GM23338 (cell line): ENCODE data around the gene ITPRID2. TPM values are rescaled to one million over a fixed set of nuclear protein-coding genes. Genes with fewer than 3 reads are reported as not detected.

Experiments
- ATAC-seq: fragments of 200-7000 bp; cut with Tn5 transposase; 3 replicates; pipeline ENCODE4 v1.9.1; 2020
- DNase-seq: peaks from one replicate; pipeline ENCODE4 v3.0.0-alpha.2; 2015; ENCODE audit warnings: low spot score
- H2AFZ ChIP-seq: fragments of 200-600 bp; sonication (generic); 2 replicates; pipeline ENCODE4 v1.8.0; 2016; ENCODE audit warnings: antibody characterized with exemption, mild to moderate bottlenecking, moderate library complexity
- H3F3A ChIP-seq: fragments of 200-600 bp; sonication (generic); replicated peaks from 2 replicates; pipeline ENCODE4 v1.8.0; 2017; ENCODE audit warnings: antibody characterized with exemption, mixed run types, low read depth
- H3K27ac ChIP-seq: fragments of 200-600 bp; sonication (generic); 2 replicates; pipeline ENCODE4 v1.6.1; 2016; ENCODE audit warnings: low read depth
- H3K27me3 ChIP-seq: fragments of 200-600 bp; sonication (generic); 2 replicates; pipeline ENCODE4 v1.8.0; 2016; ENCODE audit warnings: mild to moderate bottlenecking, mixed run types, moderate library complexity; ENCODE audit not compliant: insufficient read depth
- H3K36me3 ChIP-seq: fragments of 200-600 bp; sonication (generic); 2 replicates; pipeline ENCODE4 v1.8.0; 2016; ENCODE audit warnings: mild to moderate bottlenecking; ENCODE audit not compliant: insufficient read depth
- H3K4me1 ChIP-seq: fragments of 200-600 bp; sonication (generic); 2 replicates; pipeline ENCODE4 v1.8.0; 2016; ENCODE audit warnings: mild to moderate bottlenecking, moderate library complexity; ENCODE audit not compliant: insufficient read depth
- H3K4me2 ChIP-seq: fragments of 200-600 bp; sonication (generic); 2 replicates; pipeline ENCODE4 v1.7.1; 2017; ENCODE audit warnings: mixed run types
- H3K4me3 ChIP-seq: fragments of 200-600 bp; sonication (generic); 2 replicates; pipeline ENCODE4 v1.6.1; 2016; ENCODE audit warnings: mixed run types
- H3K79me2 ChIP-seq: fragments of 200-600 bp; sonication (generic); replicated peaks from 2 replicates; pipeline ENCODE4 v1.8.0; 2017; ENCODE audit warnings: mild to moderate bottlenecking; ENCODE audit not compliant: insufficient read depth
- H3K9me2 ChIP-seq: fragments of 200-600 bp; sonication (generic); 2 replicates; pipeline ENCODE4 v1.8.0; 2017; ENCODE audit not compliant: insufficient read depth
- H4K20me1 ChIP-seq: fragments of 200-600 bp; sonication (generic); replicated peaks from 2 replicates; pipeline ENCODE4 v1.8.0; 2017; ENCODE audit warnings: mild to moderate bottlenecking; ENCODE audit not compliant: insufficient read depth
- H3K27ac Mint-ChIP-seq: 2 replicates; pipeline ENCODE4 v1.8.0; 2020; ENCODE audit warnings: inconsistent platforms, mild to moderate bottlenecking, moderate library complexity, mixed read lengths
- H3K27me3 Mint-ChIP-seq: 3 replicates; pipeline ENCODE4 v1.8.0; 2022; ENCODE audit warnings: low read depth, mild to moderate bottlenecking, moderate library complexity, mixed read lengths, inconsistent platforms; ENCODE audit not compliant: insufficient read depth, poor library complexity
- H3K36me3 Mint-ChIP-seq: 3 replicates; pipeline ENCODE4 v1.8.0; 2021; ENCODE audit warnings: low read depth, mild to moderate bottlenecking, inconsistent platforms, moderate library complexity, mixed read lengths
- H3K4me1 Mint-ChIP-seq: 3 replicates; pipeline ENCODE4 v1.8.0; 2020; ENCODE audit warnings: mild to moderate bottlenecking, inconsistent platforms, mixed read lengths
- H3K4me3 Mint-ChIP-seq: 3 replicates; pipeline ENCODE4 v1.8.0; 2021; ENCODE audit warnings: moderate library complexity, mild to moderate bottlenecking, inconsistent platforms, mixed read lengths
- H3K9me3 Mint-ChIP-seq: 3 replicates; pipeline ENCODE4 v1.8.0; 2020; ENCODE audit warnings: moderate library complexity, mild to moderate bottlenecking, inconsistent platforms, mixed read lengths
- CREB1 ChIP-seq: fragments of 250-450 bp; sonication (Bioruptor Pico); IDR thresholded peaks from 2 replicates; pipeline ENCODE4 v1.5.0; 2020; ENCODE audit warnings: low read depth, mild to moderate bottlenecking, moderate library complexity
- CTCF ChIP-seq, 2 experiments: fragments of 200-600 bp in 1 of 2; sonication (generic) in 1 of 2; conservative IDR thresholded peaks; 2 replicates each; pipeline versions ENCODE4 v1.5.1 to v1.6.1; 2016 to 2017; ENCODE audit warnings: antibody characterized with exemption in 2 of 2, low read depth in 2 of 2, mild to moderate bottlenecking in 2 of 2, moderate library complexity in 1 of 2
- ETS1 ChIP-seq: IDR thresholded peaks from 2 replicates; pipeline ENCODE4 v1.6.1; 2016; ENCODE audit warnings: antibody characterized with exemption
- EZH2 ChIP-seq: fragments of 200-600 bp; sonication (generic); IDR thresholded peaks from one replicate; pipeline ENCODE4 v1.8.0; 2017; ENCODE audit warnings: antibody characterized with exemption, mild to moderate bottlenecking, low read depth; ENCODE audit not compliant: unreplicated experiment
- JUNB ChIP-seq: IDR thresholded peaks from one replicate; pipeline ENCODE4 v1.6.1; 2016; ENCODE audit warnings: antibody characterized with exemption; ENCODE audit not compliant: unreplicated experiment
- POLR2AphosphoS5 ChIP-seq: IDR thresholded peaks from 2 replicates; pipeline ENCODE4 v1.6.1; 2016; ENCODE audit warnings: antibody characterized with exemption, low read depth
- STAT1 ChIP-seq: IDR thresholded peaks from one replicate; pipeline ENCODE4 v1.6.1; 2016; ENCODE audit warnings: antibody characterized with exemption; ENCODE audit not compliant: unreplicated experiment
- ZNF114 ChIP-seq: fragments of 250-450 bp; sonication (Bioruptor Pico); IDR thresholded peaks from 2 replicates; pipeline ENCODE4 v1.5.0; 2020; ENCODE audit warnings: mild to moderate bottlenecking, moderate library complexity
- ZNF462 ChIP-seq: fragments of 250-450 bp; sonication (Bioruptor Pico); IDR thresholded peaks from 2 replicates; pipeline ENCODE4 v1.5.0; 2020; ENCODE audit warnings: mild to moderate bottlenecking, moderate library complexity
- polyA plus RNA-seq: library from polyadenylated mRNA; unstranded; fragments of >200 nt; fragmentation: Nextera tagmentation; extraction: Ambion mirVana; gene quantifications from 2 replicates; pipeline ENCODE4 v1.2.1, GENCODE V29; 2016
- total RNA-seq: library from RNA; depleted of rRNA; stranded (reverse); fragments of >200 nt; shearing (Covaris generic); gene quantifications from 2 replicates; pipeline ENCODE4 v1.2.3, GENCODE V29; 2014

The ITPRID2 gene
- total and polyA plus RNA-seq, 2 experiments from 2014 or later = 4.4 to 12.0 TPM

GRCh38 chr2:181884601-181885000 lies 6.9 kb upstream of the ITPRID2 start (continued):
- no peak for TF ChIP-seq ZNF462 (CRISPR knock-in tag)
- TF ChIP-seq CTCF (conservative IDR thresholded peaks at IDR 0.05; ENCODE audit: low read depth in 2 of 2) = no peak
- TF ChIP-seq ETS1 = no peak

GRCh38 chr2:181885096-181885495 lies 6.4 kb upstream of the ITPRID2 start:
- H3K36me3 Mint-ChIP-seq = no peaks in the 10 kb centered on the region
- H4K20me1 ChIP-seq = no peaks in the 10 kb centered on the region
- TF ChIP-seq POLR2AphosphoS5 (no peak), ZNF114 (CRISPR knock-in tag) (no peak), JUNB (no peak), ETS1 (no peak), CREB1 (no peak), CTCF (conservative IDR thresholded peaks at IDR 0.05; ENCODE audit: low read depth in 2 of 2) (no peak), STAT1 (no peak), EZH2 (no peak)

More at GRCh38 chr2:181885096-181885495, 6.4 kb upstream of the ITPRID2 start:
- no peaks in the 10 kb centered on the region for H3K36me3 ChIP-seq
- no peak overlapping the region for H3K4me3 ChIP-seq
- no peak overlapping the region for H3K27ac Mint-ChIP-seq
- no peak overlapping the region for H2AFZ ChIP-seq
- DNase-seq (no peak), ATAC-seq (no peak)
- no peak overlapping the region for H3K4me2 ChIP-seq
- H3K27ac ChIP-seq = no peak overlapping the region
- H3K27me3 ChIP-seq = no peaks in the 10 kb centered on the region
- H3K4me1 Mint-ChIP-seq = no peaks in the 10 kb centered on the region
- no peak overlapping the region for H3K4me3 Mint-ChIP-seq
- no peaks in the 10 kb centered on the region for H3K27me3 Mint-ChIP-seq
- no peaks in the 10 kb centered on the region for H3K9me3 Mint-ChIP-seq
- H3K4me1 ChIP-seq = no peaks in the 10 kb centered on the region
- H3K79me2 ChIP-seq = no peaks in the 10 kb centered on the region
- H3F3A ChIP-seq = no peaks in the 10 kb centered on the region
- no peaks in the 10 kb centered on the region for H3K9me2 ChIP-seq
